GM19035 (cell line): ENCODE results near the gene SEC61B.

Source experiments
- ATAC-seq: cut with Tn5 transposase; IDR thresholded peaks from one replicate; pipeline ENCODE4 v1.9.1; 2021; ENCODE audit not compliant: unreplicated experiment

Gene SEC61B

GRCh38 chr9:99269416-99269815, 47.3 kb downstream of the SEC61B start:
- ATAC-seq: no peak

GRCh38 chr9:99270491-99270890, 48.4 kb downstream of the SEC61B start:
- no peak for ATAC-seq

- no peak for ATAC-seq
These were observed 50.8 kb downstream of the SEC61B start for GRCh38 chr9:99272836-99273235.

GRCh38 chr9:99274016-99274415, 51.9 kb downstream of the SEC61B start:
- ATAC-seq: no peak

- ATAC-seq: no peak
These were observed 52.4 kb downstream of the SEC61B start for GRCh38 chr9:99274495-99274894.
